Left hindlimb (tissue), 1 donor: ENCODE measurements around the gene USP34.
"Not testable (repeated sequence)": the region's sequence is repeated elsewhere in the genome, so short reads cannot be mapped to it uniquely, and the experiment has no call there.

Source experiments
- DNase-seq: peaks from one replicate; pipeline ENCODE4 v3.0.0-alpha.2; 2018

Gene USP34

GRCh38 chr2:61426267-61426897, 44.5 kb downstream of the USP34 start:
- DNase-seq, result no peak

- no peak for DNase-seq
Observed at GRCh38 chr2:61425605-61426155, 45.2 kb downstream of the USP34 start.

- DNase-seq, result no peak
Observed at GRCh38 chr2:61423714-61424113, 47.2 kb downstream of the USP34 start.

- no peak for DNase-seq
Observed at GRCh38 chr2:61421611-61422010, 49.3 kb downstream of the USP34 start.

GRCh38 chr2:61420991-61421544, 49.8 kb downstream of the USP34 start:
- DNase-seq, result no peak

- no peak for DNase-seq
Observed at GRCh38 chr2:61419570-61419969, 51.3 kb downstream of the USP34 start.

GRCh38 chr2:61419129-61419528, 51.8 kb downstream of the USP34 start:
- DNase-seq, result no peak

- no peak for DNase-seq
Observed at GRCh38 chr2:61416871-61417645, 53.8 kb downstream of the USP34 start.

- DNase-seq, result no peak
Observed at GRCh38 chr2:61415265-61415664, 55.6 kb downstream of the USP34 start.

GRCh38 chr2:61414674-61415073, 56.2 kb downstream of the USP34 start:
- no peak for DNase-seq

GRCh38 chr2:61411109-61411508, 59.8 kb downstream of the USP34 start:
- no peak for DNase-seq

- no peak for DNase-seq
Observed at GRCh38 chr2:61410185-61410584, 60.7 kb downstream of the USP34 start.

- DNase-seq, result no peak
Observed at GRCh38 chr2:61405813-61406212, 65.1 kb downstream of the USP34 start.

- no peak for DNase-seq
Observed at GRCh38 chr2:61404438-61404837, 66.4 kb downstream of the USP34 start.

GRCh38 chr2:61398413-61398812, 72.5 kb downstream of the USP34 start:
- DNase-seq, result no peak

GRCh38 chr2:61396005-61396404, 74.9 kb downstream of the USP34 start:
- DNase-seq, result no peak

GRCh38 chr2:61387588-61387987, 83.3 kb downstream of the USP34 start:
- not testable (repeated sequence) for DNase-seq

GRCh38 chr2:61380882-61381197, 90.0 kb downstream of the USP34 start:
- DNase-seq, result not testable (repeated sequence)

GRCh38 chr2:61380056-61380881, 90.6 kb downstream of the USP34 start:
- DNase-seq, result no peak

- no peak for DNase-seq
Observed at GRCh38 chr2:61379521-61379920, 91.4 kb downstream of the USP34 start.

- DNase-seq, result no peak
Observed at GRCh38 chr2:61378281-61378680, 92.6 kb downstream of the USP34 start.

GRCh38 chr2:61377046-61377445, 93.8 kb downstream of the USP34 start:
- no peak for DNase-seq

- no peak for DNase-seq
Observed at GRCh38 chr2:61376211-61376610, 94.7 kb downstream of the USP34 start.
